A549 (cell line): ENCODE measurements around the gene MPP4. TPM values are rescaled to one million over a fixed set of nuclear protein-coding genes. Genes with fewer than 3 reads are reported as not detected.

ENCODE experiments used
- ATAC-seq, 2 experiments: fragments of 200-7000 bp in 1 of 2; fragments of >200 bp in 1 of 2; cut with Nextera tagmentation in 1 of 2; cut with Tn5 transposase in 1 of 2; 3 replicates each; pipeline versions ENCODE4 v1.8.0 to v1.9.1; 2018 to 2020; ENCODE audit warnings: mild to moderate bottlenecking in 1 of 2, moderate library complexity in 1 of 2
- CTCF ChIA-PET: fragments of 300-600 bp; sonication (Branson Sonifier 250); formaldehyde crosslinking; extraction: SDS; loops from one replicate; lab custom pipeline; 2021; ENCODE audit warnings: antibody characterized with exemption, inconsistent platforms; lab: Yijun Ruan, JAX
- POLR2A ChIA-PET: fragments of 350-600 bp; formaldehyde crosslinking; extraction: SDS; loops from one replicate; lab custom pipeline; 2021; ENCODE audit warnings: antibody characterized with exemption, inconsistent platforms; lab: Yijun Ruan, JAX
- DNase-seq, 2 experiments: peaks; one replicate each; pipeline versions ENCODE4 v3.0.0 to v3.0.0-alpha.2; 2011 to 2016; ENCODE audit warnings: low read depth in 1 of 2, low spot score in 1 of 2
- FAIRE-seq: peaks from 2 replicates; lab custom pipeline; 2011; peaks lifted over from hg19 to GRCh38; lab: Jason Lieb, UNC
- H3K27ac ChIP-seq, 2 experiments: fragments of >200 bp; sonication (Bioruptor Twin); formaldehyde crosslinking; 3 replicates each; pipeline ENCODE4 v1.5.1; 2016 to 2017
- H3K4me1 ChIP-seq: fragments of >200 bp; sonication (Bioruptor Twin); formaldehyde crosslinking; 3 replicates; pipeline ENCODE4 v1.6.1; 2016
- H3K4me2 ChIP-seq: fragments of >200 bp; sonication (Bioruptor Twin); formaldehyde crosslinking; 3 replicates; pipeline ENCODE4 v1.6.1; 2016
- H3K4me3 ChIP-seq: fragments of >200 bp; sonication (Bioruptor Twin); formaldehyde crosslinking; 3 replicates; pipeline ENCODE4 v1.5.1; 2016
- H3K9me3 ChIP-seq: fragments of >200 bp; sonication (Bioruptor Twin); formaldehyde crosslinking; 3 replicates; pipeline ENCODE4 v1.6.1; 2016
- BHLHE40 ChIP-seq: IDR thresholded peaks from 2 replicates; pipeline ENCODE4 v1.6.1; 2012; ENCODE audit warnings: low read depth, low read length, inconsistent platforms
- CBX8 ChIP-seq: fragments of 200-600 bp; sonication (generic); IDR thresholded peaks from 2 replicates; pipeline ENCODE4 v1.6.1; 2016
- CEBPB ChIP-seq, 2 experiments: fragments of >200 bp in 1 of 2; sonication (Bioruptor Twin) in 1 of 2; formaldehyde crosslinking in 1 of 2; IDR thresholded peaks; 2 replicates each; pipeline ENCODE4 v1.6.1; 2012 to 2016
- CHD2 ChIP-seq: fragments of 150-350 bp; IDR thresholded peaks from 2 replicates; pipeline ENCODE4 v1.6.1; 2014; ENCODE audit warnings: low read length; ENCODE audit not compliant: partially characterized antibody
- CTCF ChIP-seq: fragments of >200 bp; sonication (Bioruptor Twin); formaldehyde crosslinking; IDR thresholded peaks from 3 replicates; pipeline ENCODE4 v1.5.1; 2016
- HDAC2 ChIP-seq: fragments of 200-600 bp; sonication (generic); IDR thresholded peaks from 2 replicates; pipeline ENCODE4 v1.6.1; 2016
- HEYL ChIP-seq: fragments of 250-450 bp; sonication (Bioruptor Pico); IDR thresholded peaks from 2 replicates; pipeline ENCODE4 v1.8.0; 2021; ENCODE audit warnings: mild to moderate bottlenecking, moderate library complexity
- HOXA7 ChIP-seq: fragments of 250-450 bp; sonication (Bioruptor Pico); IDR thresholded peaks from 2 replicates; pipeline ENCODE4 v1.5.0; 2020; ENCODE audit warnings: mild to moderate bottlenecking, moderate library complexity
- HOXB5 ChIP-seq: fragments of 250-450 bp; sonication (Bioruptor Pico); IDR thresholded peaks from 2 replicates; pipeline ENCODE4 v1.5.0; 2020; ENCODE audit warnings: mild to moderate bottlenecking, moderate library complexity
- JUNB ChIP-seq: fragments of >200 bp; sonication (Bioruptor Twin); formaldehyde crosslinking; IDR thresholded peaks from 2 replicates; pipeline ENCODE4 v1.6.1; 2016
- KDM1A ChIP-seq: fragments of 200-600 bp; sonication (generic); IDR thresholded peaks from 2 replicates; pipeline ENCODE4 v1.6.1; 2016; ENCODE audit warnings: low read depth, mild to moderate bottlenecking
- NR3C1 ChIP-seq: fragments of >200 bp; sonication (Bioruptor Twin); formaldehyde crosslinking; IDR thresholded peaks from 3 replicates; pipeline ENCODE4 v1.6.1; 2017
- PHF8 ChIP-seq: fragments of 200-600 bp; sonication (generic); IDR thresholded peaks from 2 replicates; pipeline ENCODE4 v1.6.1; 2016; ENCODE audit warnings: low read depth, mild to moderate bottlenecking, antibody characterized with exemption, moderate library complexity, borderline replicate concordance
- RAD21 ChIP-seq, 2 experiments: fragments of >200 bp in 1 of 2; sonication (Bioruptor Twin) in 1 of 2; formaldehyde crosslinking in 1 of 2; IDR thresholded peaks in 1 of 2; conservative IDR thresholded peaks in 1 of 2; 2 replicates in 1 of 2; 3 replicates in 1 of 2; pipeline ENCODE4 v1.6.1; 2012 to 2018; ENCODE audit warnings: inconsistent platforms in 1 of 2
- SMC3 ChIP-seq: fragments of >200 bp; sonication (Bioruptor Twin); formaldehyde crosslinking; IDR thresholded peaks from 3 replicates; pipeline ENCODE4 v1.6.1; 2018; ENCODE audit warnings: inconsistent platforms
- TFCP2L1 ChIP-seq: fragments of 250-450 bp; sonication (Bioruptor Pico); IDR thresholded peaks from 2 replicates; pipeline ENCODE4 v1.5.0; 2021; ENCODE audit warnings: mild to moderate bottlenecking
- TP53 ChIP-seq: fragments of 250-450 bp; sonication (Bioruptor Pico); IDR thresholded peaks from 2 replicates; pipeline ENCODE4 v1.5.0; 2021; ENCODE audit warnings: mild to moderate bottlenecking, moderate library complexity
- USF2 ChIP-seq: fragments of 450-650 bp; IDR thresholded peaks from 2 replicates; pipeline ENCODE4 v1.6.1; 2014; ENCODE audit warnings: antibody characterized with exemption
- ZFP36 ChIP-seq: fragments of 450-650 bp; IDR thresholded peaks from 2 replicates; pipeline ENCODE4 v1.6.1; 2014; ENCODE audit warnings: borderline replicate concordance; ENCODE audit not compliant: partially characterized antibody
- WGBS: methylation state at CpG from one replicate; pipeline ENCODE4 v1.1.6; 2017; ENCODE audit errors: missing lambda C conversion rate; 5-methylcytosine and 5-hydroxymethylcytosine counted together
- polyA plus RNA-seq, 4 experiments: library from polyadenylated mRNA; depleted of rRNA in 3 of 4; stranded (reverse); fragments of >200 nt; fragmentation: RNase III in 1 of 4; extraction: RNeasy Plus Mini Kit Qiagen cat#74134 plus additional on column Dnase treatment in 1 of 4; gene quantifications; 2 replicates in 3 of 4; 3 replicates in 1 of 4; pipeline ENCODE4 v1.2.3, GENCODE V29; 2011 to 2017
- TF ChIP-seq, protein P1 (sequence below): fragments of 200-600 bp; sonication (generic); IDR thresholded peaks from 2 replicates; pipeline ENCODE4 v1.6.1; 2016; ENCODE audit warnings: antibody characterized with exemption, mild to moderate bottlenecking, moderate library complexity
- TF ChIP-seq, protein P2 (sequence below): IDR thresholded peaks from 2 replicates; pipeline ENCODE4 v1.6.1; 2012; ENCODE audit warnings: low read depth, borderline replicate concordance
- TF ChIP-seq, protein P3 (sequence below): IDR thresholded peaks from 2 replicates; pipeline ENCODE4 v1.6.1; 2012

MPP4 gene
- polyA plus RNA-seq, 2 of the 4 experiments (the other 2 are of a cell fraction), result 0.06 to 0.19 TPM

GRCh38 chr2:201638326-201638725 lies 60.1 kb downstream of the MPP4 start:
- Histone ChIP-seq H3K4me3 (no peak overlapping the region), H3K27ac (no peak overlapping the region), H3K9me3 (no peaks in the 10 kb centered on the region), H3K4me2 (no peak overlapping the region), H3K4me1 (peaks cover 5% of the 10 kb centered on the region; the same call in 1 of the 3 replicates)
- DNase-seq, result no peak
- POLR2A ChIA-PET, result no interaction called here
- no peak for TF ChIP-seq CTCF
- no peak for TF ChIP-seq RAD21 (conservative IDR thresholded peaks at IDR 0.05 in 1 of 2, IDR thresholded peaks at IDR 0.05 in 1 of 2)
- TF ChIP-seq CBX8, result no peak
- no peak for TF ChIP-seq HOXA7 (CRISPR knock-in tag)
- no peak for TF ChIP-seq HOXB5 (CRISPR knock-in tag)
- FAIRE-seq, result no peak
- no peak for ATAC-seq
- 76% methylated on average over 4 of the region's 4 CpGs for whole genome bisulfite sequencing
- CTCF ChIA-PET, result interaction anchor here (1.1 kb wide), 1 partner anchor 42 kb away, joined by 3 read pairs; no protein-coding TSS in a partner anchor

DNA sequence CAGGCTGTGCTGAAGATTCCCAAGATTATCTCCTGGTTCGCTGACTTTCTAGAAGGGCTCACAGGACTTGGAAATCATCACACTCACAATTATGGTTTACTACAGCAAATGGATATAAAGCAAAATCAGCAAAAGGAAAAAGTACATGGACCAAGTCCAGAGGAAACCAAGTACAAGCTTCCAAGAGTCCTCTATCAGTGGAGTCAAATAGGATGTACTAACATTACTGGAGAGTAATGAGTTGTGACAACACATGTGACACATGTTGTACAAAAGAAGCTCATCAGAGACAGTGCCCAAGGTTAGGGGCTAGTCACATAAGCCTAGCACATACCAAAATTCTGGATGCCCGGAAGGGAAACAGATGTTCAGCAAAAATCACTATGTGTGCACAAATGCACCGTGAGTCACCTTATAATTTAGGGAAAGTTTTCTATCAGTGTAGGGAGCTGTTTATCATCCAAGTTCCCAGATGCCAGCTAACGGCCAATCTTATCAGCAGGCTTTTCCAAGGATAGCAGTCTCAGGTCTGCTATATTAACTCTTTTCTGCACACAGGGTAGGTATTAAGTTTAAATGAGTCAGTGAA lies 64.7 kb downstream of the MPP4 start:
- ChIA-PET CTCF (no interaction called here), POLR2A (no interaction called here)
- TF ChIP-seq, protein P1, sequence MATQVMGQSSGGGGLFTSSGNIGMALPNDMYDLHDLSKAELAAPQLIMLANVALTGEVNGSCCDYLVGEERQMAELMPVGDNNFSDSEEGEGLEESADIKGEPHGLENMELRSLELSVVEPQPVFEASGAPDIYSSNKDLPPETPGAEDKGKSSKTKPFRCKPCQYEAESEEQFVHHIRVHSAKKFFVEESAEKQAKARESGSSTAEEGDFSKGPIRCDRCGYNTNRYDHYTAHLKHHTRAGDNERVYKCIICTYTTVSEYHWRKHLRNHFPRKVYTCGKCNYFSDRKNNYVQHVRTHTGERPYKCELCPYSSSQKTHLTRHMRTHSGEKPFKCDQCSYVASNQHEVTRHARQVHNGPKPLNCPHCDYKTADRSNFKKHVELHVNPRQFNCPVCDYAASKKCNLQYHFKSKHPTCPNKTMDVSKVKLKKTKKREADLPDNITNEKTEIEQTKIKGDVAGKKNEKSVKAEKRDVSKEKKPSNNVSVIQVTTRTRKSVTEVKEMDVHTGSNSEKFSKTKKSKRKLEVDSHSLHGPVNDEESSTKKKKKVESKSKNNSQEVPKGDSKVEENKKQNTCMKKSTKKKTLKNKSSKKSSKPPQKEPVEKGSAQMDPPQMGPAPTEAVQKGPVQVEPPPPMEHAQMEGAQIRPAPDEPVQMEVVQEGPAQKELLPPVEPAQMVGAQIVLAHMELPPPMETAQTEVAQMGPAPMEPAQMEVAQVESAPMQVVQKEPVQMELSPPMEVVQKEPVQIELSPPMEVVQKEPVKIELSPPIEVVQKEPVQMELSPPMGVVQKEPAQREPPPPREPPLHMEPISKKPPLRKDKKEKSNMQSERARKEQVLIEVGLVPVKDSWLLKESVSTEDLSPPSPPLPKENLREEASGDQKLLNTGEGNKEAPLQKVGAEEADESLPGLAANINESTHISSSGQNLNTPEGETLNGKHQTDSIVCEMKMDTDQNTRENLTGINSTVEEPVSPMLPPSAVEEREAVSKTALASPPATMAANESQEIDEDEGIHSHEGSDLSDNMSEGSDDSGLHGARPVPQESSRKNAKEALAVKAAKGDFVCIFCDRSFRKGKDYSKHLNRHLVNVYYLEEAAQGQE, result no peak
- TF ChIP-seq HDAC2, result no peak
- no peak for TF ChIP-seq TP53
- Histone ChIP-seq H3K4me1 (no peaks in the 10 kb centered on the region), H3K4me3 (no peak overlapping the region), H3K27ac (no peak overlapping the region), H3K9me3 (no peaks in the 10 kb centered on the region), H3K4me2 (no peak overlapping the region)
- no peak for DNase-seq
- no peak for FAIRE-seq
- no peak for ATAC-seq
- WGBS, result 83% methylated on average over 4 of the region's 4 CpGs

DNA sequence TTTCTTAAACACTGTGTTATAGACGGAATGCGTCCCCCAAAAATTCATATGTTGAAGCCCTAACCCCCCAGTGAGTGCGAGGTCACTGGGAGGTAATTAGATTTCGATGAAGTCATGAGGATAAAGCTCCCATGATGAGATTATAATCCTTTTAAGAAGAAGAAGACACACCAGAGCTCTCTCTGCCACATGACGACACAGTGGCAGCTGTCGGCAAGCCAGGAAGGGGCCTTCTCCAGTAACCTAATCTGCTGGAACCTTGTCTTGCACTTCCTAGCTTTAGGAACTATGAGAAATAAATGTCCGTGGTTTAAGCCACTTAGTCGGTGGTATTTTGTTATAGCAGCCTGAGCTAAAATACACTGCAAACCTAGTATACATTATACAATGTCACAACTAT lies 67.4 kb downstream of the MPP4 start:
- H3K4me3 ChIP-seq, result no peak overlapping the region
- H3K27ac ChIP-seq, result no peak overlapping the region
- WGBS, result 89% methylated on average over 8 of the region's 8 CpGs
- ATAC-seq, result no peak
- POLR2A ChIA-PET, result no interaction called here
- DNase-seq, result no peak
- no peaks in the 10 kb centered on the region for H3K4me1 ChIP-seq
- H3K9me3 ChIP-seq, result no peaks in the 10 kb centered on the region
- no peak overlapping the region for H3K4me2 ChIP-seq
- CTCF ChIA-PET, result no interaction called here
- no peak for TF ChIP-seq ZFP36
- TF ChIP-seq, protein P2, sequence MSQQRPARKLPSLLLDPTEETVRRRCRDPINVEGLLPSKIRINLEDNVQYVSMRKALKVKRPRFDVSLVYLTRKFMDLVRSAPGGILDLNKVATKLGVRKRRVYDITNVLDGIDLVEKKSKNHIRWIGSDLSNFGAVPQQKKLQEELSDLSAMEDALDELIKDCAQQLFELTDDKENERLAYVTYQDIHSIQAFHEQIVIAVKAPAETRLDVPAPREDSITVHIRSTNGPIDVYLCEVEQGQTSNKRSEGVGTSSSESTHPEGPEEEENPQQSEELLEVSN, result no peak
- TF ChIP-seq HOXB5 (CRISPR knock-in tag), result no peak
- TF ChIP-seq TFCP2L1 (CRISPR knock-in tag), result no peak
- TF ChIP-seq BHLHE40, result no peak
- no peak for TF ChIP-seq HEYL (CRISPR knock-in tag)
- FAIRE-seq, result no peak

GRCh38 chr2:201630577-201630976 lies 67.9 kb downstream of the MPP4 start:
- Histone ChIP-seq H3K9me3 (no peaks in the 10 kb centered on the region), H3K4me2 (no peak overlapping the region), H3K27ac (no peak overlapping the region), H3K4me3 (no peak overlapping the region), H3K4me1 (no peaks in the 10 kb centered on the region)
- DNase-seq (no peak), FAIRE-seq (no peak), ATAC-seq (no peak)
- WGBS, result 89% methylated on average over 2 of the region's 2 CpGs
- ChIA-PET CTCF (no interaction called here), POLR2A (no interaction called here)
- no peak for TF ChIP-seq CEBPB (IDR thresholded peaks at IDR 0.05)
- TF ChIP-seq KDM1A, result no peak
- no peak for TF ChIP-seq CHD2
- no peak for TF ChIP-seq CTCF
- no peak for TF ChIP-seq JUNB
- TF ChIP-seq, protein P3, sequence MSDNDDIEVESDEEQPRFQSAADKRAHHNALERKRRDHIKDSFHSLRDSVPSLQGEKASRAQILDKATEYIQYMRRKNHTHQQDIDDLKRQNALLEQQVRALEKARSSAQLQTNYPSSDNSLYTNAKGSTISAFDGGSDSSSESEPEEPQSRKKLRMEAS, result no peak
- TF ChIP-seq USF2, result no peak
- TF ChIP-seq PHF8, result no peak
- TF ChIP-seq NR3C1, result no peak
- TF ChIP-seq SMC3, result no peak
